HG02870 (cell line): ENCODE measurements around the gene COX19.
"Not testable (repeated sequence)": the region's sequence is repeated elsewhere in the genome, so short reads cannot be mapped to it uniquely, and the experiment has no call there.

ENCODE experiments used
- ATAC-seq: cut with Tn5 transposase; IDR thresholded peaks from one replicate; pipeline ENCODE4 v1.9.1; 2021; ENCODE audit warnings: mild to moderate bottlenecking, moderate library complexity; ENCODE audit not compliant: unreplicated experiment

The COX19 gene

GRCh38 chr7:931871-932650, 43.3 kb downstream of the COX19 start:
- ATAC-seq = no peak

GRCh38 chr7:930975-931758, 44.2 kb downstream of the COX19 start:
- no peak for ATAC-seq

- no peak for ATAC-seq
Observed at GRCh38 chr7:929311-929711, 46.0 kb downstream of the COX19 start.

- ATAC-seq = no peak
Observed at GRCh38 chr7:927031-927671, 48.2 kb downstream of the COX19 start.

GRCh38 chr7:926061-927030, 49.0 kb downstream of the COX19 start:
- no peak for ATAC-seq

- ATAC-seq = no peak
Observed at GRCh38 chr7:925601-926000, 49.7 kb downstream of the COX19 start.

- ATAC-seq = no peak
Observed at GRCh38 chr7:924541-925231, 50.7 kb downstream of the COX19 start.

- not testable (repeated sequence) for ATAC-seq
Observed at GRCh38 chr7:924042-924441, 51.3 kb downstream of the COX19 start.

- peak; percentile 85 for ATAC-seq
Observed at GRCh38 chr7:923108-924041, 52.0 kb downstream of the COX19 start.

- no peak for ATAC-seq
Observed at GRCh38 chr7:922334-923107, 52.8 kb downstream of the COX19 start.

GRCh38 chr7:921581-922333, 53.6 kb downstream of the COX19 start:
- no peak for ATAC-seq

- no peak for ATAC-seq
Observed at GRCh38 chr7:921071-921461, 54.3 kb downstream of the COX19 start.

- no peak for ATAC-seq
Observed at GRCh38 chr7:920351-921070, 54.8 kb downstream of the COX19 start.

GRCh38 chr7:919924-920341, 55.4 kb downstream of the COX19 start:
- no peak for ATAC-seq

GRCh38 chr7:919114-919442, 56.3 kb downstream of the COX19 start:
- ATAC-seq = no peak

- no peak for ATAC-seq
Observed at GRCh38 chr7:918441-919113, 56.8 kb downstream of the COX19 start.

GRCh38 chr7:918118-918425, 57.3 kb downstream of the COX19 start:
- ATAC-seq = no peak
